B cell (primary cell): ENCODE results near the gene GPRC6A. TPM values are rescaled to one million over a fixed set of nuclear protein-coding genes. Genes with fewer than 3 reads are reported as not detected.

Experiments
- ATAC-seq: fragments of 200-7000 bp; cut with Tn5 transposase; one replicate; pipeline ENCODE4 v1.10.0; 2021; ENCODE audit warnings: low read depth, mild to moderate bottlenecking, moderate number of reproducible peaks, moderate library complexity
- CTCF ChIA-PET: fragments of 350-600 bp; sonication (Branson Sonifier 250); formaldehyde crosslinking; loops from one replicate; lab custom pipeline; 2021; ENCODE audit warnings: antibody characterized with exemption, inconsistent platforms; lab: Charles Lee
- POLR2A ChIA-PET: fragments of 350-600 bp; sonication (Branson Sonifier 250); formaldehyde crosslinking; loops from one replicate; lab custom pipeline; 2021; ENCODE audit warnings: antibody characterized with exemption; lab: Charles Lee
- DNase-seq: peaks from one replicate; pipeline ENCODE4 v3.0.0; 2013
- H2AFZ ChIP-seq: 2 replicates; pipeline ENCODE4 v1.6.1; 2012; ENCODE audit warnings: mild to moderate bottlenecking, low read depth, low read length; ENCODE audit not compliant: insufficient read depth, poor library complexity, severe bottlenecking
- H3K27ac ChIP-seq, 2 donors: 1 replicate in 1 of 2; 2 replicates in 1 of 2; pipeline ENCODE4 v1.5.1; 2012 to 2013; ENCODE audit warnings: low read length in 2 of 2, mild to moderate bottlenecking in 2 of 2, moderate library complexity in 1 of 2
- H3K27me3 ChIP-seq, 4 experiments: fragments of 200-600 bp in 1 of 4; sonication (generic) in 1 of 4; replicated peaks in 1 of 4; 1 replicate in 2 of 4; 2 replicates in 2 of 4; pipeline versions ENCODE4 v1.6.1 to v1.7.0; 2013 to 2016; ENCODE audit warnings: low read length in 3 of 4, mild to moderate bottlenecking in 2 of 4, mixed read lengths in 1 of 4, moderate library complexity in 1 of 4; ENCODE audit not compliant: insufficient read depth in 4 of 4, control insufficient read depth in 3 of 4; ENCODE audit errors: control extremely low read depth in 1 of 4
- H3K36me3 ChIP-seq, 2 experiments: replicated peaks in 1 of 2; 1 replicate in 1 of 2; 2 replicates in 1 of 2; pipeline versions ENCODE4 v1.6.1 to v1.7.1; 2013; ENCODE audit warnings: low read length in 1 of 2; ENCODE audit not compliant: insufficient read depth in 2 of 2, control insufficient read depth in 1 of 2; ENCODE audit errors: control extremely low read depth in 1 of 2, extremely low read depth in 1 of 2
- H3K4me1 ChIP-seq, 2 donors: fragments of 200-600 bp in 1 of 2; sonication (generic) in 1 of 2; 1 replicate in 1 of 2; 2 replicates in 1 of 2; pipeline versions ENCODE4 v1.5.1 to v1.6.1; 2013 to 2017; ENCODE audit warnings: low read length in 2 of 2; ENCODE audit not compliant: control insufficient read depth in 2 of 2, insufficient read depth in 2 of 2
- H3K4me2 ChIP-seq: replicated peaks from 2 replicates; pipeline ENCODE3; 2012; ENCODE audit warnings: mild to moderate bottlenecking, low read depth, low read length; ENCODE audit not compliant: poor library complexity, severe bottlenecking
- H3K4me3 ChIP-seq, 5 experiments: fragments of 200-600 bp in 1 of 5; sonication (generic) in 1 of 5; 1 replicate in 3 of 5; 2 replicates in 2 of 5; pipeline versions ENCODE4 v1.5.1 to v1.7.0; 2011 to 2016; ENCODE audit warnings: low read length in 4 of 5, mild to moderate bottlenecking in 4 of 5, low read depth in 2 of 5, control low read depth in 1 of 5, moderate library complexity in 1 of 5; ENCODE audit not compliant: insufficient read depth in 1 of 5; ENCODE audit errors: control extremely low read depth in 1 of 5, extremely low read depth in 1 of 5
- H3K79me2 ChIP-seq: fragments of 200-600 bp; sonication (generic); one replicate; pipeline ENCODE4 v1.6.0; 2016; ENCODE audit warnings: low read length; ENCODE audit not compliant: control insufficient read depth, insufficient read depth
- H3K9ac ChIP-seq: fragments of 200-600 bp; sonication (generic); 2 replicates; pipeline ENCODE4 v1.6.1; 2017; ENCODE audit warnings: mild to moderate bottlenecking, low read length, moderate library complexity
- H3K9me3 ChIP-seq, 3 donors: one replicate each; pipeline versions ENCODE4 v1.6.1 to v1.7.1; 2013; ENCODE audit warnings: low read length in 2 of 3; ENCODE audit not compliant: control insufficient read depth in 2 of 3, insufficient read depth in 1 of 3; ENCODE audit errors: control extremely low read depth in 1 of 3
- H4K20me1 ChIP-seq: 2 replicates; pipeline ENCODE4 v1.6.0; 2012; ENCODE audit warnings: mild to moderate bottlenecking, low read length; ENCODE audit not compliant: insufficient read depth, control insufficient read depth, poor library complexity, severe bottlenecking
- H3K27ac Mint-ChIP-seq: one replicate; pipeline ENCODE4 v1.8.0; 2021; ENCODE audit warnings: mixed read lengths
- H3K27me3 Mint-ChIP-seq: one replicate; pipeline ENCODE4 v1.8.0; 2021; ENCODE audit warnings: mixed read lengths
- H3K4me1 Mint-ChIP-seq: one replicate; pipeline ENCODE4 v1.8.0; 2021; ENCODE audit warnings: mixed read lengths
- H3K4me3 Mint-ChIP-seq: one replicate; pipeline ENCODE4 v1.8.0; 2021; ENCODE audit warnings: mixed read lengths
- H3K9me3 Mint-ChIP-seq: one replicate; pipeline ENCODE4 v1.8.0; 2022; ENCODE audit warnings: mixed read lengths; ENCODE audit not compliant: insufficient read depth
- EZH2 ChIP-seq: IDR thresholded peaks from 2 replicates; pipeline ENCODE4 v1.6.1; 2012; ENCODE audit warnings: borderline replicate concordance, low read depth, mild to moderate bottlenecking, moderate library complexity, low read length; ENCODE audit not compliant: insufficient read depth, poor library complexity, severe bottlenecking
- WGBS: methylation state at CpG from one replicate; pipeline ENCODE4 v1.1.5; 2013; ENCODE audit warnings: missing lambda C conversion rate; ENCODE audit not compliant: insufficient coverage; 5-methylcytosine and 5-hydroxymethylcytosine counted together
- intact Hi-C: fragments of 100-400 bp; cut with micrococcal nuclease; formaldehyde crosslinking; loops from one replicate; pipeline ENCODE4 v1.10.0; 2022
- polyA plus RNA-seq: library from polyadenylated mRNA; depleted of rRNA; stranded (reverse); fragments of >200 nt; gene quantifications from 2 replicates; pipeline ENCODE4 v1.2.3, GENCODE V29; 2012
- total RNA-seq, 2 donors: library from RNA; stranded (reverse); fragments of 120-200 nt in 1 of 2; gene quantifications; 1 replicate in 1 of 2; 2 replicates in 1 of 2; pipeline versions ENCODE4 v1.2.3 to v1.2.4, GENCODE V29; 2013 to 2022
- TF ChIP-seq, protein P1 (sequence below): fragments of 200-600 bp; IDR thresholded peaks from one replicate; pipeline ENCODE4 v1.8.0; 2022; ENCODE audit warnings: antibody characterized with exemption, mild to moderate bottlenecking

The GPRC6A gene
- total and polyA plus RNA-seq, 2 donors (not counting 1 experiment from before 2014, with no cell fraction given), result not detected

DNA sequence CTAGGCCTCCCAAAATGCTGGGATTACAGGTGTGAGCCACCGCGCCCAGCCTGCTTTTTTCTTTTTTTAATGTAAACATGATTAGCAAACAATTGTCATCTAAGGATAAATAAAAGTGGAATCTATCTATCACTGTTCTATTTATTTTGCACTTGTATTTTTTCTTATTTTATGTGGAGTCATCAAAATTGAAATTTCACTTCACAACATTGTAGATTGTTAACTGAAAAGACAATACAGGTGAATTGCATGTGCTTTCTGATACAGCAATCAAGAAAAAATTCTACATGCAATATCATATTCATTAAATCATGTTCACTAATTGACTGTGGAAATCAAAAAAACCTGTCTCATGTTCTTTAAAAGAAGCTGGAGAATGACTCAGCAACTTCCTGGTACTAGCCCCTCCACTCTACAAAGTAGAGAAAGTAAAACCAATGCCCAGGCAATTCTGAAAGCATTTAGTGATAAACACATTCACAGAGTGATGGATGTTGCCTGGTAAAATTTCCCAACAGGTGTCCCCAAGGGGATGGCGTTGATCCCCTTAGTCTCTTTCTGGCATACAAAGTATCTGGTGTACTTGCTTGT, 37.5 kb upstream of the GPRC6A start:
- ATAC-seq, result no peak
- H3K4me1 ChIP-seq, result no peaks in the 10 kb centered on the region
- H3K27me3 Mint-ChIP-seq, result peaks cover 4% of the 10 kb centered on the region
- H3K27ac ChIP-seq, result no peak overlapping the region
- no peaks in the 10 kb centered on the region for H3K9me3 ChIP-seq
- H3K9me3 Mint-ChIP-seq, result no peaks in the 10 kb centered on the region
- H2AFZ ChIP-seq, result no peak overlapping the region
- H4K20me1 ChIP-seq, result no peaks in the 10 kb centered on the region
- no peak for DNase-seq
- ChIA-PET CTCF (no interaction called here), POLR2A (no interaction called here)
- H3K4me3 ChIP-seq, result no peak overlapping the region
- H3K79me2 ChIP-seq, result no peaks in the 10 kb centered on the region
- intact Hi-C loops, result no loop called here
- 33% methylated on average over 1 of the region's 3 CpGs for WGBS
- no peaks in the 10 kb centered on the region for H3K36me3 ChIP-seq
- H3K9ac ChIP-seq, result no peak overlapping the region
- H3K27me3 ChIP-seq, result peaks cover 0 to 5% (median 0%) of the 10 kb centered on the region in 4 experiments
- TF ChIP-seq, protein P1, sequence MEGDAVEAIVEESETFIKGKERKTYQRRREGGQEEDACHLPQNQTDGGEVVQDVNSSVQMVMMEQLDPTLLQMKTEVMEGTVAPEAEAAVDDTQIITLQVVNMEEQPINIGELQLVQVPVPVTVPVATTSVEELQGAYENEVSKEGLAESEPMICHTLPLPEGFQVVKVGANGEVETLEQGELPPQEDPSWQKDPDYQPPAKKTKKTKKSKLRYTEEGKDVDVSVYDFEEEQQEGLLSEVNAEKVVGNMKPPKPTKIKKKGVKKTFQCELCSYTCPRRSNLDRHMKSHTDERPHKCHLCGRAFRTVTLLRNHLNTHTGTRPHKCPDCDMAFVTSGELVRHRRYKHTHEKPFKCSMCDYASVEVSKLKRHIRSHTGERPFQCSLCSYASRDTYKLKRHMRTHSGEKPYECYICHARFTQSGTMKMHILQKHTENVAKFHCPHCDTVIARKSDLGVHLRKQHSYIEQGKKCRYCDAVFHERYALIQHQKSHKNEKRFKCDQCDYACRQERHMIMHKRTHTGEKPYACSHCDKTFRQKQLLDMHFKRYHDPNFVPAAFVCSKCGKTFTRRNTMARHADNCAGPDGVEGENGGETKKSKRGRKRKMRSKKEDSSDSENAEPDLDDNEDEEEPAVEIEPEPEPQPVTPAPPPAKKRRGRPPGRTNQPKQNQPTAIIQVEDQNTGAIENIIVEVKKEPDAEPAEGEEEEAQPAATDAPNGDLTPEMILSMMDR, result no peak
- TF ChIP-seq EZH2, result no peak
- no peaks in the 10 kb centered on the region for H3K4me1 Mint-ChIP-seq
- no peak overlapping the region for H3K27ac Mint-ChIP-seq
- H3K4me2 ChIP-seq, result no peak overlapping the region
- H3K4me3 Mint-ChIP-seq, result no peak overlapping the region

DNA sequence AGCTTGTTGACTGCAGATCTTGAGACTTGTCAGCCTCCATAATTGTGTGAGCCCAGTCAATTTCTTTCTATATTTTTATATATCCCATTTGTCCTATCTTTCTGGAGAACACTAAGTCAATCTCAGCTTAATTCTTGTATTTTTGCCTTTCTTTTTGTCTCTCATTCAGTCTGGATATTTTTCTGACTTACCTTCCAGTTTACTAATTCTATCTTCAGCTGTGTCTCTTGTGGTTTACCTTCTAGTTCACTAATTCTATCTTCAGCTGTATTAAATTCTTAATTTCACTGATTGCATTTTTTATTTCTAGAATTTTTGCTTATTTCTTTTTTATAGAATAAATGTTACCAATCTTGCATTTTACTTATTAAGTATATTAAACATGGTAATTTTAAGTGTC, 30.4 kb upstream of the GPRC6A start:
- Mint-ChIP-seq H3K9me3 (peaks cover 8% of the 10 kb centered on the region), H3K27ac (no peak overlapping the region), H3K4me1 (no peaks in the 10 kb centered on the region), H3K4me3 (no peak overlapping the region), H3K27me3 (no peaks in the 10 kb centered on the region)
- Histone ChIP-seq H3K4me1 (no peaks in the 10 kb centered on the region), H3K4me2 (no peak overlapping the region), H3K9me3 (peaks cover 0 to 10% (median 3%) of the 10 kb centered on the region in 3 donors), H3K36me3 (no peaks in the 10 kb centered on the region), H3K79me2 (no peaks in the 10 kb centered on the region), H3K27ac (no peak overlapping the region), H4K20me1 (no peaks in the 10 kb centered on the region), H3K9ac (no peak overlapping the region), H2AFZ (no peak overlapping the region), H3K27me3 (no peaks in the 10 kb centered on the region), H3K4me3 (no peak overlapping the region)
- ATAC-seq (no peak), DNase-seq (no peak)
- intact Hi-C loops, result no loop called here
- TF ChIP-seq, protein P1, result no peak
- no peak for TF ChIP-seq EZH2
- POLR2A ChIA-PET, result no interaction called here
- CTCF ChIA-PET, result no interaction called here
